Testis (tissue), 3 donors: ENCODE measurements around the gene SLC52A3. TPM values are rescaled to one million over a fixed set of nuclear protein-coding genes. Genes with fewer than 3 reads are reported as not detected.

Source experiments
- DNase-seq: peaks from one replicate; pipeline ENCODE4 v3.0.0-alpha.2; 2019
- H3K27ac ChIP-seq, 2 donors: fragments of 200-600 bp; sonication (generic); one replicate each; pipeline ENCODE4 v1.5.1; 2019
- H3K27me3 ChIP-seq: fragments of 200-600 bp; sonication (generic); one replicate; pipeline ENCODE4 v1.5.1; 2019
- H3K36me3 ChIP-seq: fragments of 200-600 bp; sonication (generic); one replicate; pipeline ENCODE4 v1.5.1; 2017; ENCODE audit warnings: low read depth; ENCODE audit errors: missing control alignments
- H3K4me1 ChIP-seq: fragments of 200-600 bp; sonication (generic); one replicate; pipeline ENCODE4 v1.5.1; 2019
- H3K4me3 ChIP-seq, 2 donors: fragments of 200-600 bp; sonication (generic); one replicate each; pipeline ENCODE4 v1.5.1; 2017 to 2019
- H3K9me3 ChIP-seq: fragments of 200-600 bp; sonication (generic); one replicate; pipeline ENCODE4 v1.5.1; 2017
- POLR2A ChIP-seq: fragments of 450-650 bp; IDR thresholded peaks from one replicate; pipeline ENCODE4 v1.6.1; 2017; ENCODE audit warnings: antibody characterized with exemption, mild to moderate bottlenecking, moderate library complexity
- WGBS, 2 donors: methylation state at CpG; one replicate each; pipeline ENCODE4 v1.1.5; 2018; 5-methylcytosine and 5-hydroxymethylcytosine counted together
- intact Hi-C: fragments of 100-400 bp; cut with DNase I; formaldehyde crosslinking; loops from one replicate; pipeline ENCODE4 v1.15.1; 2023; ENCODE audit warnings: low total_unique reads
- polyA plus RNA-seq: library from polyadenylated mRNA; stranded (reverse); fragments of 350-450 nt; fragmentation: Illumina TruSeq; extraction: RNeasy Lipid Tissue Mini Kit (QIAGEN cat#74804); gene quantifications from one replicate; pipeline ENCODE4 v1.2.3, GENCODE V29; 2014; ENCODE audit warnings: low read depth, low replicate concordance; ENCODE audit not compliant: insufficient read depth
- total RNA-seq, 2 donors: library from RNA; depleted of rRNA; stranded (reverse); fragments of >200 nt; gene quantifications; one replicate each; pipeline ENCODE4 v1.2.3, GENCODE V29; 2016
- TF ChIP-seq, protein P1 (sequence below), 3 experiments: fragments of 450-650 bp in 2 of 3; fragments of 200-600 bp in 1 of 3; sonication (generic) in 1 of 3; IDR thresholded peaks; one replicate each; pipeline ENCODE4 v1.5.1; 2016 to 2019; ENCODE audit warnings: antibody characterized with exemption in 3 of 3, mild to moderate bottlenecking in 2 of 3, moderate library complexity in 1 of 3

Gene SLC52A3
- total and polyA plus RNA-seq, 3 donors from 2014 or later, result 130 to 247 (median 187) TPM

DNA sequence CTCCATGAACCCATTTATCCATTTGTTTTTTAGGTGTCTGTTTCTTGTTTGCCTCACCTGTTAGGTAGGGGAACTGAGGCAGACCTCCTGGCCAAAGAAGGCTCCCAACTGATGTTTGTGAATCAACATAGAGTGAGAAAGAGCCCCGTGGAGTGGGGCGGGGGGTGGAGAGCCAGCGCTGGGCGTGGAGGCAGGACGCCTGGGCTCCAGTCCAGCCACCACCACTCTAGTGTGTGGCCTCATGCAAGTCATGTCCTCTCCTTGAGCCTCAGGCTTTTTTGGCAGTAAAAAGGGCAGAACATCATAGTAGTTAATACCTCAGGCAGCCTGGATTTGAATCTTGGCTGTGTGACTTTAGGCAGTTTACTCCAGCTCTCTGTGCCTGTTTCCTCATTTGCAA is 50.5 kb downstream of the SLC52A3 start:
- Histone ChIP-seq H3K9me3 (no peaks in the 10 kb centered on the region), H3K27me3 (no peaks in the 10 kb centered on the region), H3K27ac (no peak overlapping the region), H3K4me1 (no peaks in the 10 kb centered on the region), H3K36me3 (no peaks in the 10 kb centered on the region), H3K4me3 (no peak overlapping the region)
- no peak for DNase-seq
- WGBS, 2 donors, result 75 to 80% methylated on average over 1 to 5 of the region's 5 CpGs
- TF ChIP-seq POLR2A, result no peak
- TF ChIP-seq, protein P1, sequence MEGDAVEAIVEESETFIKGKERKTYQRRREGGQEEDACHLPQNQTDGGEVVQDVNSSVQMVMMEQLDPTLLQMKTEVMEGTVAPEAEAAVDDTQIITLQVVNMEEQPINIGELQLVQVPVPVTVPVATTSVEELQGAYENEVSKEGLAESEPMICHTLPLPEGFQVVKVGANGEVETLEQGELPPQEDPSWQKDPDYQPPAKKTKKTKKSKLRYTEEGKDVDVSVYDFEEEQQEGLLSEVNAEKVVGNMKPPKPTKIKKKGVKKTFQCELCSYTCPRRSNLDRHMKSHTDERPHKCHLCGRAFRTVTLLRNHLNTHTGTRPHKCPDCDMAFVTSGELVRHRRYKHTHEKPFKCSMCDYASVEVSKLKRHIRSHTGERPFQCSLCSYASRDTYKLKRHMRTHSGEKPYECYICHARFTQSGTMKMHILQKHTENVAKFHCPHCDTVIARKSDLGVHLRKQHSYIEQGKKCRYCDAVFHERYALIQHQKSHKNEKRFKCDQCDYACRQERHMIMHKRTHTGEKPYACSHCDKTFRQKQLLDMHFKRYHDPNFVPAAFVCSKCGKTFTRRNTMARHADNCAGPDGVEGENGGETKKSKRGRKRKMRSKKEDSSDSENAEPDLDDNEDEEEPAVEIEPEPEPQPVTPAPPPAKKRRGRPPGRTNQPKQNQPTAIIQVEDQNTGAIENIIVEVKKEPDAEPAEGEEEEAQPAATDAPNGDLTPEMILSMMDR (IDR thresholded peaks at IDR 0.05), result no peak
- intact Hi-C loops, result no loop called here

DNA sequence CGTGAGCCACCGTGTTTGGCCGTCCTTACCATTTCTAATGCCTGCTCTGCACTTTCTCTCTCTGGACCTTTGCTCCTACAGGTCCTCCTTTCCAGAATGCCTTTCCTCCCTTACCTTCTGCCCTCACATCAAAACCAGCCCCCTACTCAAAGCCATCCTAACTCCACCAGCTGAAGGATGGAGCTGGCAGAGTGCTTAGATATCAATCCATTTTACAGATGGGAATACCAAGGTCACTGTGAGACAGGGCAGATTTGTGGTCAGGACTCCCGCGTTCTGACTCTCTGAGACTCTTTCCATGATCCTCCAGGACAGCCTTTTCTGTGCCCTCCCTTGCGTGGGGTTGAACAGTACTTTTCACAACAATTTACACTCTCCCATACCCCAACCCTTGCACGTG is 51.0 kb downstream of the SLC52A3 start:
- H3K27me3 ChIP-seq, result no peaks in the 10 kb centered on the region
- H3K27ac ChIP-seq, result no peak overlapping the region
- no peaks in the 10 kb centered on the region for H3K4me1 ChIP-seq
- no peak for TF ChIP-seq POLR2A
- TF ChIP-seq, protein P1 (IDR thresholded peaks at IDR 0.05), result no peak
- WGBS, 2 donors, result 83% methylated on average over 7 of the region's 7 CpGs
- intact Hi-C loops, result no loop called here
- H3K4me3 ChIP-seq, result no peak overlapping the region
- DNase-seq, result no peak
- H3K9me3 ChIP-seq, result no peaks in the 10 kb centered on the region
- no peaks in the 10 kb centered on the region for H3K36me3 ChIP-seq

DNA sequence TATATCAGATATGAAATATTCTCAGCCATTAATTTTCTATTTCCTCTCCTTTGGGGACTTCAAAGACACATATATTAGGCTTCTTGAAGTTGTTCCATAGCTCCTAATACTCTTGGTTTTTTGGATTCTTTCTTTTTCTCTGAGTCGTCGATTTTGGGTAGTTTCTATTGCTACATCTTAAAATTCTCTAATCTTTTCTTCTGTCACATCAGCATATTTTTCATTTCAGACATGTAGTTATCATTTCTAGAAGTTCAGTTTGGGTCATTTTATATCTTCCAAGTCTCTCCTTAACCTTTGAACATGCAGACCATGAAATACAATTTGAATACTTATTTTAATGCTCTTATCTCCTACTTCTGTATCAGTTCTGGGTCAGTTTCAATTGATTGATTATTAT is 53.8 kb downstream of the SLC52A3 start:
- H3K4me1 ChIP-seq, result no peaks in the 10 kb centered on the region
- TF ChIP-seq, protein P1 (IDR thresholded peaks at IDR 0.05), result no peak
- TF ChIP-seq POLR2A, result no peak
- DNase-seq, result no peak
- H3K36me3 ChIP-seq, result no peaks in the 10 kb centered on the region
- intact Hi-C loops, result no loop called here
- H3K4me3 ChIP-seq, result no peak overlapping the region
- 73 to 74% methylated on average over 2 of the region's 2 CpGs for WGBS, 2 donors
- H3K27me3 ChIP-seq, result no peaks in the 10 kb centered on the region
- no peak overlapping the region for H3K27ac ChIP-seq
- no peaks in the 10 kb centered on the region for H3K9me3 ChIP-seq

DNA sequence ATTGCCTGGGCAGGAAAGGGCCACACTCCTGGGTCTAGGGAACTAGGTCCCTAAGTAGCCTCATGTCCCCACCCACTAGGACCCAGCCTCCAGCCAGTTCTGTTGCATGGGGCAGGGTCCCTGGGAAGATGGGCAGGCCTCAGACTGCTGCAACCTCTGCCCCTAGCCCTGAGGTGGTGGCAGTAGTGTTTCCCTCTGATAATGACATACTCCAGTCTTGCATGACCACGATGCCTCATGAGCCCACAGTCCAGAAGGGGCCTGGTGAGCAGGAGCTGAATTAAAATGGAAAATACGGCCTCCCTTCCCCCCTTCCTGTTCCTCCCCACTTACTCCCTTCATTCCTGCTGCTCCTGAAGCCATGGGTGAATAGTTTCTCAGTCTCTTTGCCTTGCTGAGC is 56.7 kb downstream of the SLC52A3 start:
- DNase-seq, result no peak
- Histone ChIP-seq H3K36me3 (no peaks in the 10 kb centered on the region), H3K9me3 (no peaks in the 10 kb centered on the region), H3K27me3 (no peaks in the 10 kb centered on the region), H3K27ac (no peak overlapping the region), H3K4me1 (no peaks in the 10 kb centered on the region), H3K4me3 (no peak overlapping the region)
- 54 to 68% methylated on average over 2 of the region's 2 CpGs for WGBS, 2 donors
- intact Hi-C loops, result no loop called here
- TF ChIP-seq POLR2A, result no peak
- TF ChIP-seq, protein P1 (IDR thresholded peaks at IDR 0.05), result no peak

DNA sequence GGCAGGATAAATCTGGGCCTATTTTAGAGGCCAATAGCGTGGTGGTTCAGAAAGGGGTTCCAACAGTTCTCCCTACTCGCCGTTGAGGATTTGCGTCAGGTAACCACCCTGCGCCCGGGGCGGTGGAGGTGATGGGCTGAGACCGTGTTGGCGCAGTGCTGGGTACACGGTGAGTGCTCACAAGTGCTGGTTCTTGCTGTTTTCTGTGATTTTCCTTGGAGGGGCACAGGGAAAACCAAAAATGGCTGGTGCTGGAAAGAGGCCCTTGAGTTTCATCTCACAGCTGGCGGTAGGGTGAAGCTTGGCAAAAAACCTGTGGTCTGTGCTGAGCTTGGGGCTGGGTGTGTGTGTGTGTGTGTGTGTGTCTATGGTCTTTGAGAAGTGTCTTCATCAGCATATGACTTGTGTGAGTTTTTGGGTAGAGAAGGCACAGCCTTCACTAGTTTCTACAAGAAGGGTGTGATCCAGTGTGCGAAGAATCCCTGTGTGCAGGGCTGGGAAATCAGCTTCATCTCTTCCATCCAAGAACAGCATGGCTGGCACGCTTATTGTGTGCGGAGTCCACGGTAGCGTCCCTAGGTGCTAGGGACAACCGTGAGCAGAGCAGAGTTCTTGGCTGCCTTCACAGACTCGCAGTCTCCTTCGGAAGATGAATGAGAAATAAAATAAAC is 57.4 kb downstream of the SLC52A3 start:
- H3K4me1 ChIP-seq, result no peaks in the 10 kb centered on the region
- intact Hi-C loops, result no loop called here
- 65 to 66% methylated on average over 19 of the region's 19 CpGs for WGBS, 2 donors
- TF ChIP-seq, protein P1 (IDR thresholded peaks at IDR 0.05), result no peak
- TF ChIP-seq POLR2A, result no peak
- H3K27ac ChIP-seq, result no peak overlapping the region
- H3K36me3 ChIP-seq, result no peaks in the 10 kb centered on the region
- H3K4me3 ChIP-seq, result no peak overlapping the region
- no peak for DNase-seq
- H3K27me3 ChIP-seq, result no peaks in the 10 kb centered on the region
- H3K9me3 ChIP-seq, result no peaks in the 10 kb centered on the region
